Astrocyte (in vitro differentiated cells and primary cell): ENCODE data around the gene KIF2A. TPM values are rescaled to one million over a fixed set of nuclear protein-coding genes. Genes with fewer than 3 reads are reported as not detected.
A peak's percentile ranks its signal among the peaks of the same experiment; 100 is the strongest.

Experiments used
- DNase-seq: peaks from one replicate; pipeline ENCODE4 v3.0.0-alpha.2; 2010; ENCODE audit warnings: low read depth
- FAIRE-seq: peaks from 2 replicates; lab custom pipeline; 2011; peaks lifted over from hg19 to GRCh38; lab: Jason Lieb, UNC
- H2AFZ ChIP-seq: 2 replicates; pipeline ENCODE4 v1.6.0; 2012; ENCODE audit warnings: low read depth, low read length, inconsistent platforms
- H3K27ac ChIP-seq: 2 replicates; pipeline ENCODE4 v1.5.1; 2011; ENCODE audit warnings: low read depth, low read length, inconsistent platforms
- H3K27me3 ChIP-seq: 2 replicates; pipeline ENCODE4 v1.6.0; 2011; ENCODE audit warnings: low read length, inconsistent platforms; ENCODE audit not compliant: insufficient read depth
- H3K36me3 ChIP-seq: 2 replicates; pipeline ENCODE4 v1.5.1; 2011; ENCODE audit warnings: low read length, inconsistent platforms; ENCODE audit not compliant: insufficient read depth
- H3K4me1 ChIP-seq: 2 replicates; pipeline ENCODE4 v1.5.1; 2011; ENCODE audit warnings: low read length, inconsistent platforms; ENCODE audit not compliant: insufficient read depth
- H3K4me2 ChIP-seq: 2 replicates; pipeline ENCODE4 v1.6.0; 2012; ENCODE audit warnings: low read length, inconsistent platforms
- H3K4me3 ChIP-seq: 2 replicates; pipeline ENCODE4 v1.5.1; 2011; ENCODE audit warnings: low read depth, mild to moderate bottlenecking, low read length, inconsistent platforms; ENCODE audit not compliant: insufficient read depth
- H3K79me2 ChIP-seq: 2 replicates; pipeline ENCODE4 v1.6.0; 2012; ENCODE audit warnings: mild to moderate bottlenecking, low read length, inconsistent platforms; ENCODE audit not compliant: insufficient read depth
- H3K9ac ChIP-seq: 2 replicates; pipeline ENCODE4 v1.6.0; 2012; ENCODE audit warnings: mild to moderate bottlenecking, low read length, inconsistent platforms
- H3K9me3 ChIP-seq: 2 replicates; pipeline ENCODE4 v1.5.1; 2012; ENCODE audit warnings: low read depth, mild to moderate bottlenecking, low read length, inconsistent platforms; ENCODE audit not compliant: insufficient read depth
- H4K20me1 ChIP-seq: 2 replicates; pipeline ENCODE4 v1.6.0; 2012; ENCODE audit warnings: low read length, inconsistent platforms; ENCODE audit not compliant: insufficient read depth
- H3K27ac Mint-ChIP-seq: one replicate; pipeline ENCODE4 v1.8.0; 2021; ENCODE audit warnings: mild to moderate bottlenecking, mixed read lengths; ENCODE audit not compliant: unreplicated experiment
- H3K27me3 Mint-ChIP-seq: one replicate; pipeline ENCODE4 v1.8.0; 2021; ENCODE audit warnings: low read depth, mixed read lengths; ENCODE audit not compliant: unreplicated experiment
- H3K36me3 Mint-ChIP-seq: one replicate; pipeline ENCODE4 v1.8.0; 2021; ENCODE audit warnings: low read depth, mixed read lengths; ENCODE audit not compliant: unreplicated experiment
- H3K4me1 Mint-ChIP-seq: one replicate; pipeline ENCODE4 v1.8.0; 2021; ENCODE audit warnings: low read depth, mixed read lengths; ENCODE audit not compliant: unreplicated experiment
- H3K4me3 Mint-ChIP-seq: one replicate; pipeline ENCODE4 v1.8.0; 2021; ENCODE audit warnings: mild to moderate bottlenecking, moderate library complexity, mixed read lengths; ENCODE audit not compliant: unreplicated experiment
- H3K9me3 Mint-ChIP-seq: one replicate; pipeline ENCODE4 v1.8.0; 2021; ENCODE audit warnings: mild to moderate bottlenecking, mixed read lengths; ENCODE audit not compliant: unreplicated experiment
- CTCF ChIP-seq: IDR thresholded peaks from 2 replicates; pipeline ENCODE4 v1.5.1; 2011; ENCODE audit warnings: low read depth, mild to moderate bottlenecking, inconsistent platforms, low read length, moderate library complexity; ENCODE audit not compliant: insufficient read depth
- EZH2 ChIP-seq: IDR thresholded peaks from 2 replicates; pipeline ENCODE4 v1.6.1; 2012; ENCODE audit warnings: mild to moderate bottlenecking, low read length, inconsistent platforms; ENCODE audit not compliant: insufficient read depth
- total RNA-seq: library from RNA; stranded (reverse); gene quantifications from 2 replicates; pipeline ENCODE4 v1.2.1, GENCODE V29; 2021

The KIF2A gene
- total RNA-seq, 1 donor from 2014 or later, result 79.1 TPM

- Mint-ChIP-seq H3K4me3 (no peak overlapping the region), H3K27me3 (no peaks in the 10 kb centered on the region), H3K27ac (no peak overlapping the region), H3K4me1 (peaks cover 19% of the 10 kb centered on the region), H3K9me3 (no peaks in the 10 kb centered on the region), H3K36me3 (peaks cover 6% of the 10 kb centered on the region)
- no peaks in the 10 kb centered on the region for H3K27me3 ChIP-seq
- TF ChIP-seq EZH2 (no peak), CTCF (no peak)
- no peak overlapping the region for H2AFZ ChIP-seq
- peaks cover 78% of the 10 kb centered on the region for H4K20me1 ChIP-seq
- H3K4me1 ChIP-seq, result no peaks in the 10 kb centered on the region
- DNase-seq, result no peak
- peaks cover 93% of the 10 kb centered on the region for H3K79me2 ChIP-seq
- H3K36me3 ChIP-seq, result no peaks in the 10 kb centered on the region
- FAIRE-seq, result no peak
- H3K9me3 ChIP-seq, result no peaks in the 10 kb centered on the region
- H3K4me3 ChIP-seq, result no peak overlapping the region
- no peak overlapping the region for H3K27ac ChIP-seq
- H3K9ac ChIP-seq, result no peak overlapping the region
- no peak overlapping the region for H3K4me2 ChIP-seq
Observed at GRCh38 chr5:62326702-62327101, 20.7 kb downstream of the KIF2A start.

- H3K9me3 ChIP-seq, result no peaks in the 10 kb centered on the region
- H3K4me2 ChIP-seq, result peak overlapping the region; percentile 8
- Mint-ChIP-seq H3K4me3 (no peak overlapping the region), H3K36me3 (peaks cover 5% of the 10 kb centered on the region), H3K9me3 (no peaks in the 10 kb centered on the region), H3K27ac (peak overlapping the region; percentile 38), H3K27me3 (no peaks in the 10 kb centered on the region), H3K4me1 (peaks cover 19% of the 10 kb centered on the region)
- no peak overlapping the region for H3K27ac ChIP-seq
- H2AFZ ChIP-seq, result no peak overlapping the region
- TF ChIP-seq EZH2 (no peak), CTCF (no peak)
- FAIRE-seq, result no peak
- no peak overlapping the region for H3K9ac ChIP-seq
- H3K4me3 ChIP-seq, result no peak overlapping the region
- H3K27me3 ChIP-seq, result no peaks in the 10 kb centered on the region
- peaks cover 77% of the 10 kb centered on the region for H4K20me1 ChIP-seq
- DNase-seq, result no peak
- H3K79me2 ChIP-seq, result peaks cover 93% of the 10 kb centered on the region
- no peaks in the 10 kb centered on the region for H3K4me1 ChIP-seq
- H3K36me3 ChIP-seq, result no peaks in the 10 kb centered on the region
Observed at GRCh38 chr5:62327138-62328053, 21.4 kb downstream of the KIF2A start.
